ENCODE measurements around the gene MYL3. TPM values are rescaled to one million over a fixed set of nuclear protein-coding genes. Genes with fewer than 3 reads are reported as not detected.

The MYL3 gene
- total and polyA plus RNA-seq, 2 experiments from 2014 or later = not detected

GRCh38 chr3:46876313-46877300 lies 13.4 kb upstream of the MYL3 start:
- Mint-ChIP-seq H3K27me3 (ENCODE audit: insufficient read depth, low read depth, poor library complexity) (peaks cover 49% of the 10 kb centered on the region), H3K9me3 (no peaks in the 10 kb centered on the region), H3K27ac (no peak overlapping the region), H3K36me3 (ENCODE audit: low read depth) (no peaks in the 10 kb centered on the region; the same call in 2 of the 3 replicates), H3K4me3 (no peak overlapping the region), H3K4me1 (peaks cover 7% of the 10 kb centered on the region)
- no peak for DNase-seq (ENCODE audit: low spot score)
- no peaks in the 10 kb centered on the region for H3K36me3 ChIP-seq (ENCODE audit: insufficient read depth)
- H3K79me2 ChIP-seq (replicated peaks; ENCODE audit: insufficient read depth) = no peaks in the 10 kb centered on the region
- H2AFZ ChIP-seq = no peak overlapping the region
- H4K20me1 ChIP-seq (replicated peaks; ENCODE audit: insufficient read depth) = no peaks in the 10 kb centered on the region
- no peaks in the 10 kb centered on the region for H3K4me1 ChIP-seq (ENCODE audit: insufficient read depth)
- H3K9me2 ChIP-seq (ENCODE audit: insufficient read depth) = no peaks in the 10 kb centered on the region
- ATAC-seq = no peak
- peaks cover 38% of the 10 kb centered on the region for H3K27me3 ChIP-seq (ENCODE audit: insufficient read depth)
- TF ChIP-seq STAT1 (IDR thresholded peaks at IDR 0.05; ENCODE audit: unreplicated experiment) (no peak), EZH2phosphoT487 (IDR thresholded peaks at IDR 0.05; ENCODE audit: unreplicated experiment) (no peak), EZH2 (IDR thresholded peaks at IDR 0.05; ENCODE audit: low read depth, unreplicated experiment) (no peak), ZNF331 (CRISPR knock-in tag; IDR thresholded peaks at IDR 0.05; ENCODE audit: low read depth) (no peak), CREB1 (CRISPR knock-in tag; IDR thresholded peaks at IDR 0.05; ENCODE audit: low read depth) (no peak), POLR2AphosphoS5 (IDR thresholded peaks at IDR 0.05; ENCODE audit: low read depth) (no peak), NANOG (IDR thresholded peaks at IDR 0.05; ENCODE audit: borderline replicate concordance) (no peak)
- TF ChIP-seq, protein P1, sequence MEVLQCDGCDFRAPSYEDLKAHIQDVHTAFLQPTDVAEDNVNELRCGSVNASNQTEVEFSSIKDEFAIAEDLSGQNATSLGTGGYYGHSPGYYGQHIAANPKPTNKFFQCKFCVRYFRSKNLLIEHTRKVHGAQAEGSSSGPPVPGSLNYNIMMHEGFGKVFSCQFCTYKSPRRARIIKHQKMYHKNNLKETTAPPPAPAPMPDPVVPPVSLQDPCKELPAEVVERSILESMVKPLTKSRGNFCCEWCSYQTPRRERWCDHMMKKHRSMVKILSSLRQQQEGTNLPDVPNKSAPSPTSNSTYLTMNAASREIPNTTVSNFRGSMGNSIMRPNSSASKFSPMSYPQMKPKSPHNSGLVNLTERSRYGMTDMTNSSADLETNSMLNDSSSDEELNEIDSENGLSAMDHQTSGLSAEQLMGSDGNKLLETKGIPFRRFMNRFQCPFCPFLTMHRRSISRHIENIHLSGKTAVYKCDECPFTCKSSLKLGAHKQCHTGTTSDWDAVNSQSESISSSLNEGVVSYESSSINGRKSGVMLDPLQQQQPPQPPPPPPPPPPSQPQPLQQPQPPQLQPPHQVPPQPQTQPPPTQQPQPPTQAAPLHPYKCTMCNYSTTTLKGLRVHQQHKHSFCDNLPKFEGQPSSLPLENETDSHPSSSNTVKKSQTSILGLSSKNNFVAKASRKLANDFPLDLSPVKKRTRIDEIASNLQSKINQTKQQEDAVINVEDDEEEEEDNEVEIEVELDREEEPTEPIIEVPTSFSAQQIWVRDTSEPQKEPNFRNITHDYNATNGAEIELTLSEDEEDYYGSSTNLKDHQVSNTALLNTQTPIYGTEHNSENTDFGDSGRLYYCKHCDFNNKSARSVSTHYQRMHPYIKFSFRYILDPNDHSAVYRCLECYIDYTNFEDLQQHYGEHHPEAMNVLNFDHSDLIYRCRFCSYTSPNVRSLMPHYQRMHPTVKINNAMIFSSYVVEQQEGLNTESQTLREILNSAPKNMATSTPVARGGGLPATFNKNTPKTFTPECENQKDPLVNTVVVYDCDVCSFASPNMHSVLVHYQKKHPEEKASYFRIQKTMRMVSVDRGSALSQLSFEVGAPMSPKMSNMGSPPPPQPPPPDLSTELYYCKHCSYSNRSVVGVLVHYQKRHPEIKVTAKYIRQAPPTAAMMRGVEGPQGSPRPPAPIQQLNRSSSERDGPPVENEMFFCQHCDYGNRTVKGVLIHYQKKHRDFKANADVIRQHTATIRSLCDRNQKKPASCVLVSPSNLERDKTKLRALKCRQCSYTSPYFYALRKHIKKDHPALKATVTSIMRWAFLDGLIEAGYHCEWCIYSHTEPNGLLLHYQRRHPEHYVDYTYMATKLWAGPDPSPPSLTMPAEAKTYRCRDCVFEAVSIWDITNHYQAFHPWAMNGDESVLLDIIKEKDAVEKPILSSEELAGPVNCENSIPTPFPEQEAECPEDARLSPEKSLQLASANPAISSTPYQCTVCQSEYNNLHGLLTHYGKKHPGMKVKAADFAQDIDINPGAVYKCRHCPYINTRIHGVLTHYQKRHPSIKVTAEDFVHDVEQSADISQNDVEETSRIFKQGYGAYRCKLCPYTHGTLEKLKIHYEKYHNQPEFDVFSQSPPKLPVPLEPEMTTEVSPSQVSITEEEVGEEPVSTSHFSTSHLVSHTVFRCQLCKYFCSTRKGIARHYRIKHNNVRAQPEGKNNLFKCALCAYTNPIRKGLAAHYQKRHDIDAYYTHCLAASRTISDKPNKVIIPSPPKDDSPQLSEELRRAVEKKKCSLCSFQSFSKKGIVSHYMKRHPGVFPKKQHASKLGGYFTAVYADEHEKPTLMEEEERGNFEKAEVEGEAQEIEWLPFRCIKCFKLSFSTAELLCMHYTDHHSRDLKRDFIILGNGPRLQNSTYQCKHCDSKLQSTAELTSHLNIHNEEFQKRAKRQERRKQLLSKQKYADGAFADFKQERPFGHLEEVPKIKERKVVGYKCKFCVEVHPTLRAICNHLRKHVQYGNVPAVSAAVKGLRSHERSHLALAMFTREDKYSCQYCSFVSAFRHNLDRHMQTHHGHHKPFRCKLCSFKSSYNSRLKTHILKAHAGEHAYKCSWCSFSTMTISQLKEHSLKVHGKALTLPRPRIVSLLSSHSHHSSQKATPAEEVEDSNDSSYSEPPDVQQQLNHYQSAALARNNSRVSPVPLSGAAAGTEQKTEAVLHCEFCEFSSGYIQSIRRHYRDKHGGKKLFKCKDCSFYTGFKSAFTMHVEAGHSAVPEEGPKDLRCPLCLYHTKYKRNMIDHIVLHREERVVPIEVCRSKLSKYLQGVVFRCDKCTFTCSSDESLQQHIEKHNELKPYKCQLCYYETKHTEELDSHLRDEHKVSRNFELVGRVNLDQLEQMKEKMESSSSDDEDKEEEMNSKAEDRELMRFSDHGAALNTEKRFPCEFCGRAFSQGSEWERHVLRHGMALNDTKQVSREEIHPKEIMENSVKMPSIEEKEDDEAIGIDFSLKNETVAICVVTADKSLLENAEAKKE (CRISPR knock-in tag; IDR thresholded peaks at IDR 0.05) = no peak
- TF ChIP-seq, protein P2, sequence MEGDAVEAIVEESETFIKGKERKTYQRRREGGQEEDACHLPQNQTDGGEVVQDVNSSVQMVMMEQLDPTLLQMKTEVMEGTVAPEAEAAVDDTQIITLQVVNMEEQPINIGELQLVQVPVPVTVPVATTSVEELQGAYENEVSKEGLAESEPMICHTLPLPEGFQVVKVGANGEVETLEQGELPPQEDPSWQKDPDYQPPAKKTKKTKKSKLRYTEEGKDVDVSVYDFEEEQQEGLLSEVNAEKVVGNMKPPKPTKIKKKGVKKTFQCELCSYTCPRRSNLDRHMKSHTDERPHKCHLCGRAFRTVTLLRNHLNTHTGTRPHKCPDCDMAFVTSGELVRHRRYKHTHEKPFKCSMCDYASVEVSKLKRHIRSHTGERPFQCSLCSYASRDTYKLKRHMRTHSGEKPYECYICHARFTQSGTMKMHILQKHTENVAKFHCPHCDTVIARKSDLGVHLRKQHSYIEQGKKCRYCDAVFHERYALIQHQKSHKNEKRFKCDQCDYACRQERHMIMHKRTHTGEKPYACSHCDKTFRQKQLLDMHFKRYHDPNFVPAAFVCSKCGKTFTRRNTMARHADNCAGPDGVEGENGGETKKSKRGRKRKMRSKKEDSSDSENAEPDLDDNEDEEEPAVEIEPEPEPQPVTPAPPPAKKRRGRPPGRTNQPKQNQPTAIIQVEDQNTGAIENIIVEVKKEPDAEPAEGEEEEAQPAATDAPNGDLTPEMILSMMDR (conservative IDR thresholded peaks at IDR 0.05; ENCODE audit: low read depth in 2 of 2) = no peak
- TF ChIP-seq, protein P3, sequence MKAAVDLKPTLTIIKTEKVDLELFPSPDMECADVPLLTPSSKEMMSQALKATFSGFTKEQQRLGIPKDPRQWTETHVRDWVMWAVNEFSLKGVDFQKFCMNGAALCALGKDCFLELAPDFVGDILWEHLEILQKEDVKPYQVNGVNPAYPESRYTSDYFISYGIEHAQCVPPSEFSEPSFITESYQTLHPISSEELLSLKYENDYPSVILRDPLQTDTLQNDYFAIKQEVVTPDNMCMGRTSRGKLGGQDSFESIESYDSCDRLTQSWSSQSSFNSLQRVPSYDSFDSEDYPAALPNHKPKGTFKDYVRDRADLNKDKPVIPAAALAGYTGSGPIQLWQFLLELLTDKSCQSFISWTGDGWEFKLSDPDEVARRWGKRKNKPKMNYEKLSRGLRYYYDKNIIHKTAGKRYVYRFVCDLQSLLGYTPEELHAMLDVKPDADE (IDR thresholded peaks at IDR 0.05) = no peak
- no peak overlapping the region for H3K27ac ChIP-seq (ENCODE audit: low read depth)
- H3F3A ChIP-seq (replicated peaks; ENCODE audit: low read depth) = no peaks in the 10 kb centered on the region
- no peak overlapping the region for H3K4me2 ChIP-seq
- H3K4me3 ChIP-seq = no peak overlapping the region
